Esophagus mucosa (tissue), 1 donor: ENCODE data around the gene RFPL4A. TPM values are rescaled to one million over a fixed set of nuclear protein-coding genes. Genes with fewer than 3 reads are reported as not detected.
"Not testable (repeated sequence)": the region's sequence is repeated elsewhere in the genome, so short reads cannot be mapped to it uniquely, and the experiment has no call there.

Experiments
- ATAC-seq: fragments of 200-7000 bp; cut with Tn5 transposase; one replicate; pipeline ENCODE4 v1.9.1; 2020
- total RNA-seq: library from RNA; stranded (reverse); gene quantifications from one replicate; pipeline ENCODE4 v1.2.4, GENCODE V29; 2023
- donor health status: DM: yes; HTN: yes; CAD: no.

RFPL4A gene
- total RNA-seq: not detected

GRCh38 chr19:55758797-55759196, at the start of gene RFPL4A:
Gene RFPL4A, plus strand, starts transcription at chr19:55759097. Its CDS starts 2,704 bp downstream, at chr19:55761801.
- ATAC-seq: not testable (repeated sequence)

- no peak for ATAC-seq
Measured at GRCh38 chr19:55711719-55712118, 47.2 kb upstream of the RFPL4A start.

DNA sequence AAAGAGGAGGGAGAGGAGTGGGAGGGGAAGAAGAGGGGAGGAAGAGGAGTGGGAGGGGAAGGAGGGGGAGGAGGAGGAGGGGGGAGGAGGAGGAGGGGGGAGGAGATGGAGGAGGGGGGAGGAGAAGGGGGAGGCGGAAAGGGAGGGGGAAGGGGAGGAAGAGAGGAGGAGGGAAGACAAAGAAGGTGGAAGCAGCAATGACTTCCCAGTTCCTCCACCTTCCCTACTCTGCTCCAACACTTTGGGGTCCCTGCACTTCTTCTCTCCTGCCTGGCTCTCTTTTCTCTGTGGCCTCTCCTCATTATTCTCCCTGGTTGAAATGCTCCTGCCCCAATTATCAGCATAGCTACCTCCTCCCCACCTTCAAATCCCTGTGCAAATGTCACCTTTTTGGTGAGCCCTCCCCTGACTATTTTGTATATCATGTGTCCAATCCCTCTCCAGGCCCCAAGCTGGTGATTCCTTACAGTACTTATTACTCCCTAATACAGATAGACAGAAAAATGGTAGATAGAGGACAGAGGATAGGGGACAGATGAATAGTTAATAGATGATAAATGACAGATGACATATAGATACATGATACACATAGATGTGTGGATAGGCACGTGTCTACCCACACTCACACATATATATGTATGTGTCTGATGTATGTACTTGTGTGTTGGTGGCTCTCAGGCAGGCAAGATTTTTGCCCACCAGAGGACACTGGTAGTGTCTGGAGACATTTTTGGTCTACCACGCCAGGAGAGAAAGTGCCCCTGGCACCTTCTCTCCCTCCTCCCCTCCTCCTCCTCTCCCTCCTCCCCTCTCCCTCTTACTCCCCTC, 45.9 kb upstream of the RFPL4A start:
- ATAC-seq: no peak

- no peak for ATAC-seq
Measured at GRCh38 chr19:55716531-55716930, 42.4 kb upstream of the RFPL4A start.

DNA sequence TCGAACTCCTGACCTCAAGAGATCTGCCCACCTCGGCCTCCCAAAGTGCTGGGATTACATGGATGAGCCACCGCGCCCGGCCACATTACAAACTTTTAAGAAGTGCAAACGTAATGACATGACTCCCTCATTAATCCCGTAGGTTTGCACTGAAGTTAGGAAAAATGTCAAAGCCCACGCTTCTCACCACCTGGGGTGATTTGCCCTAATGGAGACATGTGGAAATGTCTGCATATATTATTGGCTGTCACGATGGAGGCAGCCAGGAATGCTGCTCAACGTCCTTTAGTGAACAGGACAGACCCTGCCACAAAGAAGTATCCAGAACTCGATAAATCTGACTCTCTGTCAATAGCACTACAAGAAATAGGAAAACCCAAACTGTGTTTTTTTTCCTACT, 41.6 kb upstream of the RFPL4A start:
- ATAC-seq: no peak

DNA sequence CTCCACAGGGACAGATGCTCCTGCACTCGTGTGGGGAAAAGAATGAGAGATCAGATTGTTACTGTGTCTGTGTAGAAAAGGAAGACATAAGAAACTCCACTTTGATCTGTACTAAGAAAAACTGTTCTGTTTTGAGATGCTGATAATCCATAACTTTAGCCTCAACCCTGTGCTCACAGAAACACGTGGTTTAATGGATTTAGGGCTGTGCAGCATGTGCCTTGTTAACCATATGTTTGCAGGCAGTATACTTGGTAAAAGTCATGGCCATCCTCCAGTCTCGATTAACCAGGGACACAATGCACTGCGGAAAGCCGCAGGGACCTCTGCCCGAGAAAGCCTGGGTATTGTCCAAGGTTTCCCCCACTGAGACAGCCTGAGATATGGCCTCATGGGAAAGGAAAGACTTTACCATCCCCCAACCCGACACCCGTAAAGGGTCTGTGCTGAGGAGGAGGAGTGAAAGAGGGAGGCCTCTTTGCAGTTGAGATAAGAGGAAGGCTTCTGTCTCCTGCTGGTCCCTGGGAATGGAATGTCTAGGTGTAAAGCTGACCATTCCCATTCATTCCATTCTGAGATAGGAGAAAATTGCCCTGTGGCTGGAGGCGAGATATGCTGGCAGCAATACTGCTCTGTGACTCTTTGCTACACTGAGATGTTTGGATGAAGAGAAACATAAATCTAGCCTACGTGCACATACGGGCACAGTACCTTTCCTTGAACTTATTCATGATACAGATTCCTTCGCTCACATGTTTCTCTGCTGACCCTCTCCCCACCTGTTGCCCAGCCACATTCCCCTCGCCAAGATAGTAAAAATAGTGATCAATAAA, 40.8 kb upstream of the RFPL4A start:
- ATAC-seq: not testable (repeated sequence)

DNA sequence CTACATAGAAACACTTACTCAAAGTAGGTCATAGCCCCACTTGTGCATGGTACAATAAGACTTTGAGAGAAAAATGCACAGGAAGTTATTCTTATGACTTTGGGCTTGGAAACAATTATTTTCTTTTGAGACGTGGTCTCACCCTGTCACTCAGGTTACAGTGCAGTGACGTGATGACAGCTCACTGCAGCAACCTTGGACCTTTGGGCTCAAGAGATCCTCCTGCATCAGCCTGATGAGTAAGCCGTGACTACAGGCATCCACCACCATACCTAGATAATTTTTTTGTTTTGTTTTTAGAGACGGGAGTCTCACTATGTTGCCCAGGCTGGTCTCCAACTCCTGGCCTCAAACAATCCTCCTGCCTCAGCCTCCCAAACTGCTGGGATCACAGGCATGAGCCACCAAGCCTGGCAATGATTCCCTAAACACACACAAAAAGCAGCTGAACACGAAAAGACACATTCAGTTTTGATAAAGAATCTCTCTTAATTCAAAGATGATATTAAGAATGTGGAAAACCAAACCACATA, 38.6 kb upstream of the RFPL4A start:
- no peak for ATAC-seq

DNA sequence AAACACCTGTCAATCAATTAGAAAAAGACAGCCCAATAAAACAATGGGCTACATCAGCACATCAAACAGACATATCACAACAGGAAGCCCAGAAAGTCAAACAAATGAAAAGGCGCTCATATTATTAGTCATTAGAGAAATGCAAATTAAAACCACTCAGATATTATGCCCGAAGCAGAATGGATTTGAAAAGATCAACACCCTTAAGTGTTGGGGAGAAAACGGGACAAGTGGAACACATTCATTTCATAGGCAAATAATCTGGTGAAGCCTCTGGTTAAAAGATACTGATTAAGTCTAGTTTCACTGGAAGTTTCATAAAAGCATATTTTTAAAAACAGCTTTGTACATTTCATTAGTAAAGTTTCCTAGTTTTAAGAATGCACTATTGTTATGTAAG, 38.1 kb upstream of the RFPL4A start:
- ATAC-seq: no peak

- ATAC-seq: no peak
Measured at GRCh38 chr19:55723491-55723890, 35.4 kb upstream of the RFPL4A start.

- not testable (repeated sequence) for ATAC-seq
Measured at GRCh38 chr19:55730378-55730777, 28.5 kb upstream of the RFPL4A start.

GRCh38 chr19:55738302-55738701, 20.6 kb upstream of the RFPL4A start, which contains the start of gene NLRP9:
Gene NLRP9, minus strand, starts transcription at chr19:55738402. Its CDS starts 28 bp downstream, at chr19:55738374.
- no peak for ATAC-seq

DNA sequence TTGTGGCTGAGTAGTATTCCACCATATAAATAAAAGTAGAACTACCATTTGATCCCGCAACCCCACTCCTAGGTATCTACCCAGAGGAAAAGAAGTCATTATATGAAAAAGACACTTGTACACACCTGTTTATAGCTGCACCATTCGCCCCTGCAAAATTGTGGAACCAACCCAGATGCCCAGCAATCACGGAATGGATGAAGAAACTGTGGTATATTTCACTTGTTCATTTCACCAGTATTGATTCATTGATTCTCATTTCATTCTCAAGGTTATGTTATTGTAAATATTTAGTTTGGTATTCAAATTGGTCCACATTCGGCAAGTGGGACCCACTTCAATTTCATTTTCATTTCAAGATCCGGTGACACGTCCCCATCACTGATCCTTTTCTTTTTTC, 8.2 kb upstream of the RFPL4A start:
- ATAC-seq: no peak

DNA sequence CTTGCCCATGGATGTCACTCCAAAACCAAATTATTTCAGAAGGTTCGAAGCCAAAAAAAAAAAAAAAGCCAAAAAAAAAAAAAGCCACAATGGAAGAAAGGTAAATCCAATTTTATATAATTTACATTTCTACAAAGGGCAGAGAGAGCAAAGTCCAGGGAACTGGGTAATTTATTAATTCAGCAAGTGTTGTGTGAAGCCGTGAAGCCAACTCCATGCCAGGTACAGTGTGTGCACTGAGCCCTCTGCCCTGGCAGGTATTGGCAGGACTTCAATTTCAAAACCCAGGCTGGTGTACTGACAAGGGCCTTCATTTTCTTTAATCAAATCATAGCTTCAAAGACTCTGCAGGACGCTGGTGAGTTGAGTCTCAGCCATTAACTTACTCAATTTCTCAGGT, 5.5 kb upstream of the RFPL4A start:
- no peak for ATAC-seq

GRCh38 chr19:55756808-55757207, 2.1 kb upstream of the RFPL4A start:
- ATAC-seq: not testable (repeated sequence)

GRCh38 chr19:55766466-55766865, 7.6 kb downstream of the RFPL4A start:
- peak; percentile 23 for ATAC-seq

GRCh38 chr19:55768818-55769217, 9.9 kb downstream of the RFPL4A start, which contains the start of gene RFPL4AL1:
Gene RFPL4AL1, plus strand, starts transcription at chr19:55769118. Its CDS starts 2,687 bp downstream, at chr19:55771805.
- ATAC-seq: not testable (repeated sequence)

- not testable (repeated sequence) for ATAC-seq
Measured at GRCh38 chr19:55769632-55770031, 10.7 kb downstream of the RFPL4A start.

DNA sequence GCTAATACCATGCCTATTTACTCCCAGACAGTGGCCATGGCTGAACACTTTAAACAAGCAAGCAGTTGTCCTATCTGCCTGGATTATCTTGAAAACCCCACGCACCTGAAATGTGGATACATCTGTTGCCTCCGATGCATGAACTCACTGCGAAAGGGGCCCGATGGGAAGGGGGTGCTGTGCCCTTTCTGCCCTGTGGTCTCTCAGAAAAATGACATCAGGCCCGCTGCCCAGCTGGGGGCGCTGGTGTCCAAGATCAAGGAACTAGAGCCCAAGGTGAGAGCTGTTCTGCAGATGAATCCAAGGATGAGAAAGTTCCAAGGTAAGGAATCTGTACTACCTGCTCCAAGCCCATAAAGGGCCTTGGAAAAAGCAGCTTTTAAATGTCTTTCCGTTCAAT, 18.6 kb downstream of the RFPL4A start:
- ATAC-seq: no peak

DNA sequence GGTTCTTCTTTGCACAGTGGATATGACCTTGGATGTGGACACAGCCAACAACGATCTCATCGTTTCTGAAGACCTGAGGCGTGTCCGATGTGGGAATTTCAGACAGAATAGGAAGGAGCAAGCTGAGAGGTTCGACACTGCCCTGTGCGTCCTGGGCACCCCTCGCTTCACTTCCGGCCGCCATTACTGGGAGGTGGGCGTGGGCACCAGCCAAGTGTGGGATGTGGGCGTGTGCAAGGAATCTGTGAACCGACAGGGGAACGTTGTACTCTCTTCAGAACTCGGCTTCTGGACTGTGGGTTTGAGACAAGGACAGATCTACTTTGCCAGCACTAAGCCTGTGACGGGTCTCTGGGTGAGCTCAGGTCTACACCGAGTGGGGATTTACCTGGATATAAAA, 19.4 kb downstream of the RFPL4A start:
- no peak for ATAC-seq

GRCh38 chr19:55781112-55781511, 22.2 kb downstream of the RFPL4A start:
- ATAC-seq: no peak

- no peak for ATAC-seq
Measured at GRCh38 chr19:55795021-55795420, 36.1 kb downstream of the RFPL4A start.

GRCh38 chr19:55801416-55801815, 42.5 kb downstream of the RFPL4A start:
- ATAC-seq: no peak

GRCh38 chr19:55802281-55802680, 43.4 kb downstream of the RFPL4A start:
- no peak for ATAC-seq
